GM21367 (cell line): ENCODE data around the gene INMT.

ENCODE experiments used
- ATAC-seq: cut with Tn5 transposase; IDR thresholded peaks from one replicate; pipeline ENCODE4 v1.9.1; 2021; ENCODE audit not compliant: unreplicated experiment

Gene INMT

GRCh38 chr7:30750683-30751650, 968 bp upstream of the INMT start:
- ATAC-seq, result no peak

- ATAC-seq, result no peak
These were observed 549 bp downstream of the INMT start for GRCh38 chr7:30752484-30752883.

- no peak for ATAC-seq
These were observed 1.0 kb downstream of the INMT start for GRCh38 chr7:30752979-30753378.

- no peak for ATAC-seq
These were observed 2.5 kb downstream of the INMT start for GRCh38 chr7:30754315-30754877.

GRCh38 chr7:30755384-30756154, 3.6 kb downstream of the INMT start:
- ATAC-seq, result no peak

- ATAC-seq, result no peak
These were observed 5.4 kb downstream of the INMT start for GRCh38 chr7:30757342-30757692.

- no peak for ATAC-seq
These were observed 8.7 kb downstream of the INMT start for GRCh38 chr7:30760514-30761213.

GRCh38 chr7:30761214-30762156, 9.6 kb downstream of the INMT start:
- ATAC-seq, result no peak

- peak; percentile 96 for ATAC-seq
These were observed 12.4 kb downstream of the INMT start for GRCh38 chr7:30764030-30764975.

- no peak for ATAC-seq
These were observed 13.5 kb downstream of the INMT start for GRCh38 chr7:30765408-30765807.

GRCh38 chr7:30770845-30771173, 18.9 kb downstream of the INMT start:
- no peak for ATAC-seq

GRCh38 chr7:30771174-30771879, 19.4 kb downstream of the INMT start, which contains the start of gene MINDY4:
TSS of gene MINDY4 (plus strand) at chr7:30771417. CDS start at chr7:30771494, 77 bp downstream.
- ATAC-seq, result peak; percentile 79

GRCh38 chr7:30771880-30772425, 20.0 kb downstream of the INMT start:
- no peak for ATAC-seq

GRCh38 chr7:30772984-30773383, 21.0 kb downstream of the INMT start:
- ATAC-seq, result no peak

- ATAC-seq, result no peak
These were observed 24.1 kb downstream of the INMT start for GRCh38 chr7:30775992-30776391.

- no peak for ATAC-seq
These were observed 25.0 kb downstream of the INMT start for GRCh38 chr7:30776971-30777370.

GRCh38 chr7:30778255-30779025, 26.5 kb downstream of the INMT start:
- ATAC-seq, result no peak
